Upper lobe of left lung (tissue), 6 donors: ENCODE data around the gene LRRC61. TPM values are rescaled to one million over a fixed set of nuclear protein-coding genes. Genes with fewer than 3 reads are reported as not detected.

Source experiments
- ATAC-seq, 2 donors: fragments of 200-7000 bp; cut with Tn5 transposase; one replicate each; pipeline ENCODE4 v1.9.1; 2022; ENCODE audit warnings: mild to moderate bottlenecking in 2 of 2, moderate library complexity in 2 of 2; ENCODE audit not compliant: low FRiP score in 2 of 2
- DNase-seq, 2 donors: peaks; one replicate each; pipeline ENCODE4 v3.0.0-alpha.2; 2019 to 2020
- H3K27ac ChIP-seq, 4 donors: fragments of 200-600 bp; sonication (generic); one replicate each; pipeline ENCODE4 v1.5.1; 2016 to 2019
- H3K27me3 ChIP-seq, 4 donors: fragments of 200-600 bp; sonication (generic); one replicate each; pipeline ENCODE4 v1.5.1; 2017 to 2019
- H3K36me3 ChIP-seq, 4 donors: fragments of 200-600 bp; sonication (generic); one replicate each; pipeline ENCODE4 v1.5.1; 2016 to 2019
- H3K4me1 ChIP-seq, 4 donors: fragments of 200-600 bp; sonication (generic); one replicate each; pipeline ENCODE4 v1.5.1; 2018 to 2019
- H3K4me3 ChIP-seq, 4 donors: fragments of 200-600 bp; sonication (generic); one replicate each; pipeline ENCODE4 v1.5.1; 2017 to 2019; ENCODE audit warnings: mild to moderate bottlenecking in 2 of 4, moderate library complexity in 1 of 4
- H3K9me3 ChIP-seq, 4 donors: fragments of 200-600 bp; sonication (generic); one replicate each; pipeline ENCODE4 v1.5.1; 2018 to 2019
- EP300 ChIP-seq, 4 donors: sonication (generic); formaldehyde crosslinking; IDR thresholded peaks; one replicate each; pipeline ENCODE4 v1.5.1; 2017; ENCODE audit warnings: antibody characterized with exemption in 4 of 4, control low read depth in 2 of 4
- POLR2A ChIP-seq, 4 donors: fragments of 450-650 bp; IDR thresholded peaks; one replicate each; pipeline ENCODE4 v1.5.1; 2016 to 2017; ENCODE audit warnings: antibody characterized with exemption in 4 of 4, mild to moderate bottlenecking in 2 of 4
- POLR2AphosphoS5 ChIP-seq, 2 donors: sonication (generic); formaldehyde crosslinking; IDR thresholded peaks; one replicate each; pipeline ENCODE4 v1.5.1; 2017; ENCODE audit warnings: antibody characterized with exemption in 2 of 2
- WGBS, 2 donors: methylation state at CpG; one replicate each; pipeline ENCODE4 v1.1.5; 2017 to 2018; 5-methylcytosine and 5-hydroxymethylcytosine counted together
- total RNA-seq, 6 donors: library from RNA; depleted of rRNA in 4 of 6; stranded (reverse); fragments of >200 nt in 4 of 6; gene quantifications; one replicate each; pipeline versions ENCODE4 v1.1.0 to v1.2.1, GENCODE V29; 2016 to 2021
- TF ChIP-seq, protein P1 (sequence below), 6 experiments: fragments of 450-650 bp in 4 of 6; fragments of 200-600 bp in 2 of 6; sonication (generic) in 2 of 6; IDR thresholded peaks; one replicate each; pipeline ENCODE4 v1.5.1; 2016 to 2019; ENCODE audit warnings: antibody characterized with exemption in 6 of 6
- donor health status: DM: no; HTN: no; CAD: no; lungs with moderate emphysema.
- donor health status: DM: no; HTN: yes; CAD: no; lungs with severe emphysema.

Gene LRRC61
- total RNA-seq, 6 donors from 2014 or later: 15.4 to 31.4 (median 19.2) TPM

GRCh38 chr7:150355666-150356059, 32.5 kb downstream of the LRRC61 start:
- ATAC-seq: no peak
- Histone ChIP-seq H3K27ac (peak overlapping the region in 1 of 4 donors; percentile 34), H3K27me3 (no peaks in the 10 kb centered on the region), H3K4me1 (peaks cover 0 to 3% (median 0%) of the 10 kb centered on the region in 4 donors), H3K36me3 (no peaks in the 10 kb centered on the region), H3K9me3 (no peaks in the 10 kb centered on the region), H3K4me3 (no peak overlapping the region)
- DNase-seq: no peak
- TF ChIP-seq, protein P1, sequence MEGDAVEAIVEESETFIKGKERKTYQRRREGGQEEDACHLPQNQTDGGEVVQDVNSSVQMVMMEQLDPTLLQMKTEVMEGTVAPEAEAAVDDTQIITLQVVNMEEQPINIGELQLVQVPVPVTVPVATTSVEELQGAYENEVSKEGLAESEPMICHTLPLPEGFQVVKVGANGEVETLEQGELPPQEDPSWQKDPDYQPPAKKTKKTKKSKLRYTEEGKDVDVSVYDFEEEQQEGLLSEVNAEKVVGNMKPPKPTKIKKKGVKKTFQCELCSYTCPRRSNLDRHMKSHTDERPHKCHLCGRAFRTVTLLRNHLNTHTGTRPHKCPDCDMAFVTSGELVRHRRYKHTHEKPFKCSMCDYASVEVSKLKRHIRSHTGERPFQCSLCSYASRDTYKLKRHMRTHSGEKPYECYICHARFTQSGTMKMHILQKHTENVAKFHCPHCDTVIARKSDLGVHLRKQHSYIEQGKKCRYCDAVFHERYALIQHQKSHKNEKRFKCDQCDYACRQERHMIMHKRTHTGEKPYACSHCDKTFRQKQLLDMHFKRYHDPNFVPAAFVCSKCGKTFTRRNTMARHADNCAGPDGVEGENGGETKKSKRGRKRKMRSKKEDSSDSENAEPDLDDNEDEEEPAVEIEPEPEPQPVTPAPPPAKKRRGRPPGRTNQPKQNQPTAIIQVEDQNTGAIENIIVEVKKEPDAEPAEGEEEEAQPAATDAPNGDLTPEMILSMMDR (IDR thresholded peaks at IDR 0.05): no peak
- no peak for TF ChIP-seq POLR2AphosphoS5 (IDR thresholded peaks at IDR 0.05)
- TF ChIP-seq POLR2A (IDR thresholded peaks at IDR 0.05): no peak
- no peak for TF ChIP-seq EP300 (IDR thresholded peaks at IDR 0.05)
- 71 to 84% methylated on average over 1 of the region's 1 CpG for WGBS, 2 donors

GRCh38 chr7:150356265-150356897, 33.2 kb downstream of the LRRC61 start:
- no peak for TF ChIP-seq EP300 (IDR thresholded peaks at IDR 0.05)
- TF ChIP-seq, protein P1 (IDR thresholded peaks at IDR 0.05): peak in 4 of 6 experiments; percentile 16 to 49 (median 33)
- no peak overlapping the region for H3K27ac ChIP-seq
- H3K27me3 ChIP-seq: no peaks in the 10 kb centered on the region
- no peaks in the 10 kb centered on the region for H3K36me3 ChIP-seq
- WGBS, 2 donors: 34 to 38% methylated on average over 6 of the region's 6 CpGs
- ATAC-seq: peak in 1 of 2 donors; percentile 44
- H3K4me1 ChIP-seq: peaks cover 0 to 3% (median 0%) of the 10 kb centered on the region in 4 donors
- no peak for DNase-seq
- H3K9me3 ChIP-seq: no peaks in the 10 kb centered on the region
- no peak overlapping the region for H3K4me3 ChIP-seq

DNA sequence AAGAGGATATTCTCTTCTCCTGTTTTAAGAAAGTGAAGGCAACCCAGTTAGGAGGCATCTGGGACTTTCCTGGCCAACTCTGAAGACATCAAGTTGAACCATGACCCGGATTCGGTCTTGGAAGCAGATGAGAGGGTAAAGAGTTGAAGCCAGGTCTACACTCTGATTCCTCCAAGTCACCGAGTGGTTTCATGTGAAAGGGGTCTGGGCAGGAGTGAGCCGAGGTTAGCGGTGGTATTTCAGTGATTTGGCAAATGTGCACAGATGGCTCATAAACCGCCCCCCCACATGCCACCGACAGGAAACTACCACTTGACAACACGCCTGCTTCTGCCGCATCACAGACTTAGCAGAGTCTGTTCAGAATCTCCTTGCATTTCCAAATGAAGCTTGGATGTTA, 34.1 kb downstream of the LRRC61 start:
- no peak for DNase-seq
- H3K27me3 ChIP-seq: no peaks in the 10 kb centered on the region
- TF ChIP-seq EP300 (IDR thresholded peaks at IDR 0.05) (no peak), POLR2AphosphoS5 (IDR thresholded peaks at IDR 0.05) (no peak), POLR2A (IDR thresholded peaks at IDR 0.05) (no peak)
- TF ChIP-seq, protein P1 (IDR thresholded peaks at IDR 0.05): no peak
- no peaks in the 10 kb centered on the region for H3K36me3 ChIP-seq
- H3K4me3 ChIP-seq: no peak overlapping the region
- no peaks in the 10 kb centered on the region for H3K9me3 ChIP-seq
- ATAC-seq: no peak
- 47 to 54% methylated on average over 9 of the region's 9 CpGs for WGBS, 2 donors
- peak overlapping the region in 1 of 4 donors; percentile 15 for H3K27ac ChIP-seq
- H3K4me1 ChIP-seq: no peaks in the 10 kb centered on the region

- 68 to 73% methylated on average over 13 of the region's 13 CpGs for WGBS, 2 donors
- no peaks in the 10 kb centered on the region for H3K36me3 ChIP-seq
- H3K27me3 ChIP-seq: no peaks in the 10 kb centered on the region
- peak overlapping the region in 1 of 4 donors; percentile 15 for H3K27ac ChIP-seq
- ATAC-seq (no peak), DNase-seq (no peak)
- no peak overlapping the region for H3K4me3 ChIP-seq
- no peak for TF ChIP-seq POLR2A (IDR thresholded peaks at IDR 0.05)
- TF ChIP-seq, protein P1 (IDR thresholded peaks at IDR 0.05): no peak
- TF ChIP-seq POLR2AphosphoS5 (IDR thresholded peaks at IDR 0.05): no peak
- TF ChIP-seq EP300 (IDR thresholded peaks at IDR 0.05): no peak
- H3K9me3 ChIP-seq: no peaks in the 10 kb centered on the region
- no peaks in the 10 kb centered on the region for H3K4me1 ChIP-seq
These were observed 34.7 kb downstream of the LRRC61 start for GRCh38 chr7:150357771-150358427.
